ENCODE measurements around the gene SAMD7.

SAMD7 gene

GRCh38 chr3:169966951-169967915 lies 55.9 kb downstream of the SAMD7 start:
- DNase-seq: peak; percentile 10

DNA sequence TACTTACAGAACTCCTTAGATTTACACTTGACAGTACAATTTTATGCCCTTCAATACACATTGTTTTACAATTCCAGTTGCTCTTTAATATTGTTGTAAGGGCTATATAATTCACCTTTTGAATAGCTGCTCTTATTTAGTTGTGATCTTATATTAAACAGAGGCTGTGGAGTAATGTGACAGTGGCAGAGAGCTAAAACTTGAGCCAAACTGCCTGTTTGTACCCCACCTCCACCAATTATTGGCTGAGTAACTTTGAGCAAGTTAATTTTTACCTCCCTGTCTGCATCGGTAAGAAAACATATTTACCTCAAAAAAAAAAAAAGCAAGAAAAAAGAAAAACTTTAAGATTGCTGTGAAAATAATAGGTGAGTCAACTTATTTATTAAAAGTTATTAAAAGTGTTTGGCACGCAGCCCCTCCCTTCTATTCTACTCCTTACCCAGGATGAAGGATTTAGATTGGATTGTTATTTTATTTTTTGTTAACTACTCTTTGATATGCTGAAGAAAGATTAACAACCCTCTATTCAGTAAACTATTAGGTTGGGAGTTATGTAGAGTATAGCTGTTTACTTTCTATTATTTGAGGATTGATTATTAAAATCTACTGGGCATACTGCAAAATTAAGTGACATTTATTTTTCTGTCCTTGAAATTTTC lies 57.0 kb downstream of the SAMD7 start:
- no peak for DNase-seq

DNA sequence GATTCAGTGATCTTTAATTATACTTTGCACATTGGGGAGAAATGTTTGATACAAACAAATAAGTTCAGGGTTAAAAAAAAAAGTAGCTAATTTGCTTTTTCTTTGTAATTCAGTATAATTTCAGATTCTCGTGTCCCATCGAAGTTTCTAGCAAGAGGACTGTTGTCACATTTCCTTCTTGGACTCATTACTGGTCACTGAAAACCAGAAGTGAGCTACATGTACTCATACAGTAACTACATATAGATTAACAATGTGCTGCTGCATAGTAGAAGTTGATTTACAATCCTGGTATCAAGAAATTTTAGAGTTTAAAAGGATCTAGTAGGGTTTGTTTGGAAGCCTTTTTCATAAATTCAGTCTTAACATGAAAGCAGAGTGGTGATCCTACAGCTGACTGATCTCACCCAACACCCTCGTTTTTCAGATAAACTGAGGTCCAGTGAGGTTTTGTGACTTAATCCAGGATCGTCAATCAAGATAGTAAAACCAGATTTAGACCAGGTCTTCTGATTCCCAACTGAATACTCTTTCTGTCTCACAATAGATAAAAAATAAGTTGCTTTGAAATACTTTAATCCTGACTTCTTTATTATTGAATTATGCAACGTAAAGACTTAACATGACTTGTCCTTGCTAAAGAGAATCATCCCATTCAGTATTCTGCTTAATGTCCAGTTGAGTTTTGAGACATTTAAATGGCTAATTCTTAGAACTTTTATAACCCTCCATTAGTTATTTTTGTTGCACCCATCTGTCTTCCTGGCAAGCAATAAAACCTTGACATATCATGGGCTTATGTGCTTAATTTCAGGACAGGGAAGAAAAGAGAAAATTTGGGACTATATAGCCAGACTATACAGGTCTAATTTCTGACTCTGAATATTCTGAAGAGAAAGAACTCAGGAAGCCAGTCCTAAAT lies 58.1 kb downstream of the SAMD7 start:
- DNase-seq: no peak

DNA sequence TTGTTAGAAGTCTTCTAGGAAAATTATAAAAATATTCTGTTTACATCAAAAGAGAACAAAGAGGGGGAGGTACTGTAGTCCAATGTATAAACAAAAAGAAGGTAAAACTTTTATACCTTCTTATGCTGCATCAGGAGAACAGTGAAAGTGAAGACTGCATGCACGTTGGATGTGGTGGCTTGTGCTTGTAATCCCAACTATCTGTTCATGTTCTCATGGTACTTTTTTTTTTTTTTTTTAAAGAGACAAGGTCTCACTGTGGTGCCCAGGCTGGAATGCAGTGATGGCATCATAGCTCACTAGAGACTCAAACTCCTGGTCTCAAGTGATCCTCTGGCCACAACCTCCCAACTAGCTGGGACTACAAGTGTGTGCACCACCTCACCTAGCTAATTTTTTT lies 59.5 kb downstream of the SAMD7 start:
- no peak for DNase-seq

GRCh38 chr3:169971522-169971921 lies 60.1 kb downstream of the SAMD7 start:
- DNase-seq: no peak

DNA sequence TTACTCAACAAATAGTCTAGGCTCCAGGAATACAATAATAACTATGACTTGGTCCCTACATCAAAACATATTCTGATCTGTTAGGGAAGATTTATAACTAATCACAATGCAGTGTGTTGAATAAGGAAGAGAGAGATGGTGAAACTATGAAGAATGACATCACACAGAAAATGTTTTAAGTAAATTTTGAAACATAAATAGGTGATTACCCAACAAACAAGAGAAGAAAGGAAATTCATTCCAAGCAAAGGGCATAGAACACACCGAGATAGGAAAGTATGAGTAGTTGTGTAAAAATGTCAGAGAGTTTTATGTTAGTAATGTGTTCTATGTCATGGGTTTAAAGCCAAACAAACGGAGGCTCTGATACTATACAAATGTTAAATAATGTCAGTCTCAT lies 68.7 kb downstream of the SAMD7 start:
- DNase-seq: no peak

DNA sequence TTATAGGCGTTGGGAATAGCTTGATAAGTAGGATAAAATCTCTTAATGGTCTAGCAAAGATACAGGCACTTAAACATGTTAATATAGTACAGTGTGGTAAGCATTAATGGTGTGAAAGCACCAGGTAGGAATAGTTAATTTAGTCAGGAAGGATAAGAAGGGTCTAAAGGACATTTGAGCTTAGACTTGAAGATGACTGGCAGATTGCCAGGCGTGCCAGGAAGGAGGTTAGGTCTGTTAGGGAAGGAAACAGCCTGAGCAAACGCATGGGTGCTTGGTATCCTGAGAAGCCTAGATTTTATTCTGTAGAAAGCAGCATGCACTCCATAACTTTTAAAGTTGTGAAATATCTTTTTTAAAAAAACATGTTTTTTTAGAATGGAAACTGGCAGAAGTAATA lies 72.9 kb downstream of the SAMD7 start:
- DNase-seq: no peak
